WERI-Rb-1 (cell line): ENCODE data around the gene MED26.

Experiments
- DNase-seq: peaks from one replicate; pipeline ENCODE4 v3.0.0-alpha.2; 2020
- H3K27ac ChIP-seq: fragments of 250-450 bp; sonication (Bioruptor Pico); 2 replicates; pipeline ENCODE4 v1.5.1; 2020; ENCODE audit warnings: mild to moderate bottlenecking, moderate library complexity
- H3K27me3 ChIP-seq: fragments of 250-450 bp; sonication (Bioruptor Pico); 2 replicates; pipeline ENCODE4 v1.5.1; 2021; ENCODE audit warnings: mild to moderate bottlenecking, low read depth, moderate library complexity; ENCODE audit not compliant: insufficient read depth, severe bottlenecking
- H3K36me3 ChIP-seq: fragments of 250-450 bp; sonication (Bioruptor Pico); 2 replicates; pipeline ENCODE4 v1.5.1; 2020; ENCODE audit warnings: mild to moderate bottlenecking, moderate library complexity
- H3K4me3 ChIP-seq: 2 replicates; pipeline ENCODE4 v1.5.1; 2011; ENCODE audit warnings: low read depth, mild to moderate bottlenecking, control low read depth, low read length
- H3K9me3 ChIP-seq: fragments of 250-450 bp; sonication (Bioruptor Pico); 2 replicates; pipeline ENCODE4 v1.5.1; 2021; ENCODE audit warnings: mild to moderate bottlenecking, moderate library complexity; ENCODE audit not compliant: severe bottlenecking
- CTCF ChIP-seq: IDR thresholded peaks from 2 replicates; pipeline ENCODE4 v1.5.1; 2011; ENCODE audit warnings: low read depth, mild to moderate bottlenecking, control low read depth, inconsistent platforms, low read length

The MED26 gene

DNA sequence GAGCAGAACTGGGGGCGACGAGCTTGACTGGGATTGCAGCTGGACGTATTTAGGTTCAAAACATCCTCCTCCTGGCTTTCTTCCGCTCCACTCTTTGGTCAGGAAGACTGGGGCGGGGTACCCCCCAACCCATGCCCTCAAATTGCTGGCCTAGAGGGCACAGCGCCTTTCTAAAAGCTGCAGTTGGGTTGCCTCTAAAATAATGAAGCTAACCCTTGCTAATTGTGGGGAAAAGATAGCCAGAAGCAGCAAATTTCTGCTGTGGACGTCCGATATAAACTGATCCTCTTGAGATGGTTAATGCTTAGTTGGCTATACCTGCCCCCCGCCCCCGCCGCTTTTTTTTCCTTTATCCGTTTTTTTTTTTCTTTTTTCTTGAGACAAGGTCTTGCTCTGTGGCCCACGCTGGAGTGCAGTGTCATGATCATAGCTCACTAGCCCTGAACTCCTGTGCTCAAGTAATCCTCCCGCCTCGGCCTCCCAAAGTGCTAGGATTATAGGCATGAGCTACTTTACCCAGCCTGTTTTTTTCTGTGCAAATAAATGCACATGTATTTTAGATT lies 85.0 kb downstream of the MED26 start:
- peaks cover 37% of the 10 kb centered on the region for H3K36me3 ChIP-seq
- peak; percentile 59 for DNase-seq
- H3K9me3 ChIP-seq = no peaks in the 10 kb centered on the region
- peak overlapping the region; percentile 74 for H3K4me3 ChIP-seq
- H3K27ac ChIP-seq = peak overlapping the region; percentile 97
- TF ChIP-seq CTCF = no peak
- H3K27me3 ChIP-seq = no peaks in the 10 kb centered on the region

DNA sequence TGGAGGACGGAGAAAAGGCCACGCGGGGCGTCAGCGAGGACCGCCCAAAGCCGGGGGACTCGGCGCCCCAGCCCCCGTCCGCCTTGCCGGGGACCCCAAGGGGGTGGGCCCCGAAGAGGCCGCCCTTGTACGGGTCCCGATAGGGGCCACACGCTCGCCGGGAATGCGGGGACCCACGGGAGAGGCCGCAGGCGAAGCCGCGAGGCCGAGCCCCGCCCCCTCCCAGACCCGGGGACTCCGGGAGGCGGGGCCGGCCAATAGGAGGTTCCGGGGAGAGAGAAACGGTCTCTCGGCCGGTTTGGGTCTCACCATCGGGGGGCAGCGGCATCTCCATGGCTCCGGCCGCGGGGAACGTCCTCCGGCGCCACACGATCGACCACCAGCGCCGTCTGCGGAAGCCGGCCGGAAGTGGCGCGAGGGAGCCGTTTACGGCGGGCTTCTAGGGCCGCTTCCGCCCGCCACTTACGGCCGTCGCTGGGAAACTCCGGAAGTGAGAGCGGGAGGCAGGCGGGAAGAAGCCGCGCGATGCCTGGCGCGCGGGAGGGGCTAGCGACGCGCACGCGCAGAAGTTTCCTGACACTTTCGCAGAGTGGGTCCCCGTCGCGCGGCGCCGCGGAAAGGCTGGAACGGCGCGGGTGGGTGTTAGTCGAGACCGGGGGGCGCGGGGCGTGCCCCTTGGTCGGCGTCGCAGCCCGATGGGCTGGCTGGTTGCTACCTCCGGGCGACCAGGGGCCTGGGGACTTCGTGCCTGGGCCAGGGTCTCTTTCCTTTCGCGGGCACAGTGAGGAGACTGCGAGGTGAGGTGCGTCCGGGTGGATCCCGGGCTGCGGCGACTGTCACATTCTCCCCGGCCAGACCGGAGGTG lies 85.7 kb downstream of the MED26 start, which contains the start of gene CHERP:
CHERP (minus strand) TSS at position 393 of the 865 bp plus-strand sequence; CDS start at position 334, 59 bp downstream.
- DNase-seq = peak; percentile 92
- no peak for TF ChIP-seq CTCF
- Histone ChIP-seq H3K9me3 (no peaks in the 10 kb centered on the region), H3K27me3 (no peaks in the 10 kb centered on the region), H3K36me3 (peaks cover 44% of the 10 kb centered on the region), H3K27ac (peak within 1 kb of the TSS; percentile 97), H3K4me3 (peak within 1 kb of the TSS; percentile 74)

DNA sequence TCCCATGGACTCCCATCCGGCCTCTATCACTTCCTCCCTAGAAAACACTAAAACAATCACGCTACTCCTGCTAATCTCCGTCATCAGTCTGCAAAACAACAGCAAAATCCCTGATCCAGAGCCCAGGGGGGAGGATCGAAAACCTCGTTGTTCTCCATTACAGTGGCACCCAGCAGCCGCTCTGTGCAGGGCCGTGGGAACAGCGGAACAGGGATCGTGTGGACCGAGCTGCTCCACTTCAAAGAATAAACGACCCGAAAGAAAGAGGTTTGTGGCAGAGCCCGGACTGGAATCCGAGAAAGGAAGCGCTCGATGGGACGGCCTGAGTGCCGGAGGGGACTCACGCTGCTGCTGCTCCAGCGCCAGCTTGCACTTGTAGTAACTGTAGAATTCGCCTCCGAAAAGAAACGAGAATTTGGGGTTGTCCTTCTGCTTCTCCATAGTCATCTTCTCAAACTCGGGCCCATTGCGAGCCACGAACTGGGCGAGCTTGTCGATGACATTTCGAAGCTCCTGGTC lies 86.4 kb downstream of the MED26 start:
- Histone ChIP-seq H3K27me3 (no peaks in the 10 kb centered on the region), H3K9me3 (no peaks in the 10 kb centered on the region), H3K36me3 (peaks cover 50% of the 10 kb centered on the region), H3K4me3 (peak overlapping the region; percentile 74), H3K27ac (peak overlapping the region; percentile 97)
- no peak for TF ChIP-seq CTCF
- DNase-seq = no peak

GRCh38 chr19:16540948-16541347 lies 87.1 kb downstream of the MED26 start:
- Histone ChIP-seq H3K4me3 (peak overlapping the region; percentile 74), H3K27ac (no peak overlapping the region; the same call in 1 of the 2 replicates), H3K27me3 (no peaks in the 10 kb centered on the region), H3K36me3 (peaks cover 56% of the 10 kb centered on the region), H3K9me3 (no peaks in the 10 kb centered on the region)
- no peak for DNase-seq
- TF ChIP-seq CTCF = no peak

- no peaks in the 10 kb centered on the region for H3K27me3 ChIP-seq
- H3K4me3 ChIP-seq = no peak overlapping the region
- no peak for TF ChIP-seq CTCF
- no peak for DNase-seq
- H3K27ac ChIP-seq = no peak overlapping the region
- no peaks in the 10 kb centered on the region for H3K9me3 ChIP-seq
- H3K36me3 ChIP-seq = peaks cover 86% of the 10 kb centered on the region
Observed at GRCh38 chr19:16537111-16537510, 90.9 kb downstream of the MED26 start.
